Loucy (cell line): ENCODE results near the gene ITGB5.
"Not testable (repeated sequence)": the region's sequence is repeated elsewhere in the genome, so short reads cannot be mapped to it uniquely, and the experiment has no call there.

Experiments used
- H2AFZ ChIP-seq: fragments of 200-600 bp; sonication (generic); 2 replicates; pipeline ENCODE4 v1.6.0; 2016; ENCODE audit warnings: antibody characterized with exemption, mild to moderate bottlenecking, low read length, moderate library complexity
- H3F3A ChIP-seq: fragments of 200-600 bp; 2 replicates; pipeline ENCODE4 v1.6.0; 2016; ENCODE audit warnings: antibody characterized with exemption, low read depth, mild to moderate bottlenecking
- H3K27me3 ChIP-seq: fragments of 200-600 bp; sonication (generic); 2 replicates; pipeline ENCODE4 v1.6.1; 2014; ENCODE audit warnings: low read length, mild to moderate bottlenecking; ENCODE audit not compliant: insufficient read depth, poor library complexity, severe bottlenecking
- H3K36me3 ChIP-seq: fragments of 200-600 bp; sonication (generic); 2 replicates; pipeline ENCODE4 v1.6.1; 2016; ENCODE audit warnings: low read length; ENCODE audit not compliant: insufficient read depth
- H3K4me1 ChIP-seq: fragments of 200-600 bp; sonication (generic); 2 replicates; pipeline ENCODE4 v1.5.1; 2014; ENCODE audit warnings: low read length, mild to moderate bottlenecking; ENCODE audit not compliant: insufficient read depth, poor library complexity, severe bottlenecking
- H3K4me2 ChIP-seq: fragments of 200-600 bp; sonication (generic); 2 replicates; pipeline ENCODE4 v1.6.0; 2014; ENCODE audit warnings: antibody characterized with exemption, low read length, low read depth, mild to moderate bottlenecking; ENCODE audit not compliant: poor library complexity, severe bottlenecking
- H3K4me3 ChIP-seq: fragments of 200-600 bp; sonication (generic); 2 replicates; pipeline ENCODE4 v1.5.1; 2014; ENCODE audit warnings: low read length, mild to moderate bottlenecking, mixed read lengths; ENCODE audit not compliant: poor library complexity, severe bottlenecking
- H3K79me2 ChIP-seq: fragments of 200-600 bp; sonication (generic); 2 replicates; pipeline ENCODE4 v1.6.1; 2014; ENCODE audit warnings: low read length; ENCODE audit not compliant: insufficient read depth
- H3K9ac ChIP-seq: fragments of 200-600 bp; sonication (generic); 2 replicates; pipeline ENCODE4 v1.6.0; 2014; ENCODE audit warnings: mild to moderate bottlenecking, low read depth, low read length, moderate library complexity; ENCODE audit not compliant: poor library complexity, severe bottlenecking
- H3K9me2 ChIP-seq: fragments of 200-600 bp; sonication (generic); replicated peaks from 2 replicates; pipeline ENCODE4 v1.6.1; 2016; ENCODE audit warnings: low read depth, low read length, mixed read lengths
- H3K9me3 ChIP-seq: fragments of 200-600 bp; sonication (generic); 2 replicates; pipeline ENCODE4 v1.6.1; 2014; ENCODE audit warnings: mild to moderate bottlenecking, antibody characterized with exemption, low read length, low read depth; ENCODE audit not compliant: insufficient read depth
- H4K20me1 ChIP-seq: fragments of 200-600 bp; sonication (generic); 2 replicates; pipeline ENCODE4 v1.6.0; 2014; ENCODE audit warnings: antibody characterized with exemption, low read length, mild to moderate bottlenecking; ENCODE audit not compliant: insufficient read depth, poor library complexity, severe bottlenecking
- EZH2phosphoT487 ChIP-seq: fragments of 200-600 bp; IDR thresholded peaks from 2 replicates; pipeline ENCODE4 v1.6.1; 2018; ENCODE audit warnings: antibody characterized with exemption, mild to moderate bottlenecking, moderate library complexity, borderline replicate concordance
- TF ChIP-seq, protein P1 (sequence below): fragments of 200-600 bp; sonication (generic); conservative IDR thresholded peaks from 2 replicates; pipeline ENCODE4 v1.5.1; 2014; ENCODE audit warnings: mild to moderate bottlenecking, antibody characterized with exemption, low read length

ITGB5 gene

GRCh38 chr3:124752051-124752450, 135.1 kb downstream of the ITGB5 start:
- no peak overlapping the region for H3K9ac ChIP-seq
- H2AFZ ChIP-seq: no peak overlapping the region
- H3F3A ChIP-seq: no peaks in the 10 kb centered on the region
- no peaks in the 10 kb centered on the region for H3K9me3 ChIP-seq
- H3K79me2 ChIP-seq: no peaks in the 10 kb centered on the region
- no peaks in the 10 kb centered on the region for H4K20me1 ChIP-seq
- no peaks in the 10 kb centered on the region for H3K27me3 ChIP-seq
- no peaks in the 10 kb centered on the region for H3K36me3 ChIP-seq
- no peak overlapping the region for H3K4me2 ChIP-seq
- H3K4me3 ChIP-seq: no peak overlapping the region
- no peaks in the 10 kb centered on the region for H3K4me1 ChIP-seq
- H3K9me2 ChIP-seq: no peaks in the 10 kb centered on the region
- TF ChIP-seq, protein P1, sequence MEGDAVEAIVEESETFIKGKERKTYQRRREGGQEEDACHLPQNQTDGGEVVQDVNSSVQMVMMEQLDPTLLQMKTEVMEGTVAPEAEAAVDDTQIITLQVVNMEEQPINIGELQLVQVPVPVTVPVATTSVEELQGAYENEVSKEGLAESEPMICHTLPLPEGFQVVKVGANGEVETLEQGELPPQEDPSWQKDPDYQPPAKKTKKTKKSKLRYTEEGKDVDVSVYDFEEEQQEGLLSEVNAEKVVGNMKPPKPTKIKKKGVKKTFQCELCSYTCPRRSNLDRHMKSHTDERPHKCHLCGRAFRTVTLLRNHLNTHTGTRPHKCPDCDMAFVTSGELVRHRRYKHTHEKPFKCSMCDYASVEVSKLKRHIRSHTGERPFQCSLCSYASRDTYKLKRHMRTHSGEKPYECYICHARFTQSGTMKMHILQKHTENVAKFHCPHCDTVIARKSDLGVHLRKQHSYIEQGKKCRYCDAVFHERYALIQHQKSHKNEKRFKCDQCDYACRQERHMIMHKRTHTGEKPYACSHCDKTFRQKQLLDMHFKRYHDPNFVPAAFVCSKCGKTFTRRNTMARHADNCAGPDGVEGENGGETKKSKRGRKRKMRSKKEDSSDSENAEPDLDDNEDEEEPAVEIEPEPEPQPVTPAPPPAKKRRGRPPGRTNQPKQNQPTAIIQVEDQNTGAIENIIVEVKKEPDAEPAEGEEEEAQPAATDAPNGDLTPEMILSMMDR: no peak
- no peak for TF ChIP-seq EZH2phosphoT487

DNA sequence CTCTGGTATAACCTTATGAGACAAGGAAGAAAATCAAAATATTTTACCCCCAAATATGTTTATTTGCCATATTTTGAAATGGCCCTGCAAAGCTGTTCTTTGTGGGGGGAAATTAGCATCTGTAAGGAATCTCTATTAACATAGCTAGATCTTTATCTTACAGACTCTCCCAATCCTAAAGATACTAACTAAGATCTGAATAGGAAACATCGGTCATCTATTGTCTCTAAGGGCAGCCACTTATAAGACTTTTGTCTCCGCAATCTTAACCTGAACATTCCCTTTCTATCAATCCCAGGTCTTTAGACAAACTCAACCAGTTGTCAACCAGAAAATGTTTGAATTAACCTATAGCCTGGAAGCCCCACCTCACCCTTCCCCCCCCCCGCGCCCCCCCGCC, 135.7 kb downstream of the ITGB5 start:
- Histone ChIP-seq H3K79me2 (no peaks in the 10 kb centered on the region), H3K27me3 (no peaks in the 10 kb centered on the region), H4K20me1 (no peaks in the 10 kb centered on the region), H3F3A (no peaks in the 10 kb centered on the region), H3K9ac (no peak overlapping the region), H3K4me3 (no peak overlapping the region), H3K9me3 (no peaks in the 10 kb centered on the region), H3K4me1 (no peaks in the 10 kb centered on the region), H3K4me2 (no peak overlapping the region), H3K9me2 (no peaks in the 10 kb centered on the region), H3K36me3 (no peaks in the 10 kb centered on the region; the same call in 1 of the 2 replicates), H2AFZ (no peak overlapping the region)
- no peak for TF ChIP-seq EZH2phosphoT487
- TF ChIP-seq, protein P1: no peak

GRCh38 chr3:124749877-124750276, 137.3 kb downstream of the ITGB5 start:
- H3K36me3 ChIP-seq, H3K9ac ChIP-seq, H3K9me3 ChIP-seq, H3K4me3 ChIP-seq, H3K79me2 ChIP-seq, H3F3A ChIP-seq, H3K27me3 ChIP-seq, H4K20me1 ChIP-seq, H3K4me2 ChIP-seq, H2AFZ ChIP-seq, H3K4me1 ChIP-seq, H3K9me2 ChIP-seq: not testable (repeated sequence)

DNA sequence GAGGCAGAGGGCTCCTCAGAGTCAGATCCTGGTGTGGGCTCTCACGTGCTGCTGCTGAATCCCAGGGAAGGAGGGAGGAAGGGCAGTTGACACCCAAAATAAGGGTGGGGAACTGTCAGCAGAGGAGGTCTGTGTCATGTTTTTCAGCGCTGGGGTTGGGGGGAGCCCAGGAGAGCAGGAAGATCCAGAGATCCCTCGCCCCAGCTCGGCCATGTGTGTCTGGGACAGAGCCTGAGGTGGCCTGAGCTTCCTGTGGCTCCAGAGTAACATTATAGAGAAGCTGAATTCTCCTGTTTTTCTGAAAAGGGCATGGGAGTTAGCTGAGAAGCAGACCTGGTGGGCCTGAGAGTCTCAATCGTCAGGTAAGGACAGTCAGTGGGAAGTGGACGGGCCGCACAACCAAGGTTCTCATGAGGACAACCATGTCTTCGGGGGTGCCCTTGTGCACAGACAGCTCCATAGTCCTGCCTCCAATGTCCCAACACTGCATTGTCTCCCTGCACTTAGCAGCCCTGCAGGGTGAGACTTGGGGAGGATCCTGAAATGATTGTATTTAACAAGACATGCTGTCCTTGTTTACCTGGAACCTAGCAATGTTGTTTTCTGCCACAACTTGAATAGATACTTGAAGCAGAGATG, 138.5 kb downstream of the ITGB5 start:
- no peaks in the 10 kb centered on the region for H3K9me2 ChIP-seq
- H3K79me2 ChIP-seq: no peaks in the 10 kb centered on the region
- no peaks in the 10 kb centered on the region for H4K20me1 ChIP-seq
- no peak overlapping the region for H3K4me3 ChIP-seq
- H3K4me1 ChIP-seq: no peaks in the 10 kb centered on the region
- H3K9ac ChIP-seq: no peak overlapping the region
- H2AFZ ChIP-seq: no peak overlapping the region
- no peaks in the 10 kb centered on the region for H3K9me3 ChIP-seq
- H3K27me3 ChIP-seq: no peaks in the 10 kb centered on the region
- TF ChIP-seq, protein P1: no peak
- no peak overlapping the region for H3K4me2 ChIP-seq
- H3F3A ChIP-seq: no peaks in the 10 kb centered on the region
- H3K36me3 ChIP-seq: peaks cover 18% of the 10 kb centered on the region; the same call in 1 of the 2 replicates
